WERI-Rb-1 (cell line): ENCODE measurements around the gene SLC7A7.
A peak's percentile ranks its signal among the peaks of the same experiment; 100 is the strongest.
"Not testable (repeated sequence)": the region's sequence is repeated elsewhere in the genome, so short reads cannot be mapped to it uniquely, and the experiment has no call there.

Source experiments
- DNase-seq: peaks from one replicate; pipeline ENCODE4 v3.0.0-alpha.2; 2020
- H3K27ac ChIP-seq: fragments of 250-450 bp; sonication (Bioruptor Pico); 2 replicates; pipeline ENCODE4 v1.5.1; 2020; ENCODE audit warnings: mild to moderate bottlenecking, moderate library complexity
- H3K27me3 ChIP-seq: fragments of 250-450 bp; sonication (Bioruptor Pico); 2 replicates; pipeline ENCODE4 v1.5.1; 2021; ENCODE audit warnings: mild to moderate bottlenecking, low read depth, moderate library complexity; ENCODE audit not compliant: insufficient read depth, severe bottlenecking
- H3K36me3 ChIP-seq: fragments of 250-450 bp; sonication (Bioruptor Pico); 2 replicates; pipeline ENCODE4 v1.5.1; 2020; ENCODE audit warnings: mild to moderate bottlenecking, moderate library complexity
- H3K4me3 ChIP-seq: 2 replicates; pipeline ENCODE4 v1.5.1; 2011; ENCODE audit warnings: low read depth, mild to moderate bottlenecking, control low read depth, low read length
- H3K9me3 ChIP-seq: fragments of 250-450 bp; sonication (Bioruptor Pico); 2 replicates; pipeline ENCODE4 v1.5.1; 2021; ENCODE audit warnings: mild to moderate bottlenecking, moderate library complexity; ENCODE audit not compliant: severe bottlenecking
- CTCF ChIP-seq: IDR thresholded peaks from 2 replicates; pipeline ENCODE4 v1.5.1; 2011; ENCODE audit warnings: low read depth, mild to moderate bottlenecking, control low read depth, inconsistent platforms, low read length

SLC7A7 gene

DNA sequence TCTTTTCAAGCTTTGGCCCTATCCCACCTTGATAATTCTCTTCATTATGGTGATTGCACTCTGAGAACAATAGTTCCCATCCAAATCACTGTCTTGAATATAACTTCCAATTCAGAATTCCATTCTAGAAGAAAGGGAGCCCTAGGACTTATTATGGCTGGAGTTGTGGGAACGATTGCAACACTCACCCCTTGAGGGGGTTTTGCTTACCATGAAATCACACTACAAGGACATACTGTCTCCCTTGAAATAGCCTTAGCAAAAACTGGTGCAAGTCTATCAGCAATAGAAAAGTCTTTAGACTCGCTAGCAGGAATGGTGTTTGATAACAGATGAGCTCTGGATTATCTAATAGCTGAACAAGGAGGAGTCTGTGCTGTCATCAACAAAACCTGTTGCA, 80.1 kb downstream of the SLC7A7 start:
- Histone ChIP-seq H3K27me3 (no peaks in the 10 kb centered on the region), H3K36me3 (no peaks in the 10 kb centered on the region), H3K27ac (no peak overlapping the region), H3K9me3 (no peaks in the 10 kb centered on the region), H3K4me3 (no peak overlapping the region)
- no peak for TF ChIP-seq CTCF
- DNase-seq: no peak

GRCh38 chr14:22733829-22734228, 81.4 kb downstream of the SLC7A7 start:
- Histone ChIP-seq H3K36me3 (no peaks in the 10 kb centered on the region), H3K9me3 (no peaks in the 10 kb centered on the region), H3K27me3 (no peaks in the 10 kb centered on the region), H3K27ac (no peak overlapping the region), H3K4me3 (no peak overlapping the region)
- TF ChIP-seq CTCF: no peak
- no peak for DNase-seq

- DNase-seq, H3K36me3 ChIP-seq, H3K27ac ChIP-seq, H3K4me3 ChIP-seq, H3K9me3 ChIP-seq, H3K27me3 ChIP-seq: not testable (repeated sequence)
Measured at GRCh38 chr14:22732062-22732461, 83.2 kb downstream of the SLC7A7 start.

DNA sequence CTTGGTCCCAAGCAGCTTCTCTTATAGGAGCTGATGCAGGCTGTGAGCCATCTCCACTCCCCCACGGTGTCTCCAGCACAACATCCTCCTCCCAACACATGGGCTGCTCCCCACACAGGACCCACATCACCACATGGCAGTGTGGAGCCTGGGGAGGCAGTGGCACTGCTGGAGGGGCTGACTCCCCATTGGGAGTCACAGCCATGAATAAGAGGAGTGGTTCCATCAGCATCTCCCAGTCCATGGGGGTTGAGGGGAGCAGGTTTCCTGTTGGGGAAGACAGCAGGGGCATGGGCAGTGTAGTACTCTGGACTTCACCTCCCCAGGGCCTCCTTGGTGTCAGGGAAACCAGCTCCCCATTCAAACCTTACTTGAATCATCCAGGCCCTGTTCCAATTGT, 89.2 kb downstream of the SLC7A7 start:
- DNase-seq: no peak

GRCh38 chr14:22725374-22725773, 89.9 kb downstream of the SLC7A7 start:
- peak; percentile 23 for DNase-seq
- not testable (repeated sequence) for H3K4me3 ChIP-seq, H3K9me3 ChIP-seq, H3K36me3 ChIP-seq, H3K27me3 ChIP-seq, H3K27ac ChIP-seq

More for the DNA sequence above, 89.2 kb downstream of the SLC7A7 start:
- no peak for TF ChIP-seq CTCF
- Histone ChIP-seq H3K36me3 (no peaks in the 10 kb centered on the region), H3K4me3 (no peak overlapping the region), H3K27ac (no peak overlapping the region), H3K9me3 (peaks cover 7% of the 10 kb centered on the region), H3K27me3 (no peaks in the 10 kb centered on the region)

DNA sequence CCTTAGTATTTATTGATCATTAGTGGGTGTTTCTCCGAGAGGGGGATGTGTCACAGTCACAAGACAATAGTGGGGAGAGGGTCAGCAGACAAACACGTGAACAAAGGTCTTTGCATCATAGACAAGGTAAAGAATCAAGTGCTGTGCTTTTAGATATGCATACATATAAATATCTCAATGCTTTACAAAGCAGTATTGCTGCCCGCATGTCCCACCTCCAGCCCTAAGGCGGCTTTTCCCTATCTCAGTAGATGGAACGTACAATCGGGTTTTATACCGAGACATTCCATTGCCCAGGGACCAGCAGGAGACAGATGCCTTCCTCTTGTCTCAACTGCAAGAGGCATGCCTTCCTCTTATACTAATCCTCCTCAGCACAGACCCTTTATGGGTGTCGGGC, 90.4 kb downstream of the SLC7A7 start:
- H3K27ac ChIP-seq, H3K27me3 ChIP-seq, H3K9me3 ChIP-seq, H3K4me3 ChIP-seq, H3K36me3 ChIP-seq: not testable (repeated sequence)
- DNase-seq: peak; percentile 13

- Histone ChIP-seq H3K27me3 (no peaks in the 10 kb centered on the region), H3K9me3 (peaks cover 7% of the 10 kb centered on the region), H3K4me3 (no peak overlapping the region), H3K27ac (no peak overlapping the region), H3K36me3 (no peaks in the 10 kb centered on the region)
- no peak for DNase-seq
- TF ChIP-seq CTCF: no peak
Measured at GRCh38 chr14:22723815-22724214, 91.4 kb downstream of the SLC7A7 start.
